Colonic mucosa (tissue), 4 donors: ENCODE data around the gene CRMP1. TPM values are rescaled to one million over a fixed set of nuclear protein-coding genes. Genes with fewer than 3 reads are reported as not detected.

Source experiments
- DNase-seq: peaks from one replicate; pipeline ENCODE4 v3.0.0-alpha.2; 2020
- H3K27ac ChIP-seq: fragments of 200-600 bp; one replicate; pipeline ENCODE4 v1.8.0; 2021
- H3K27me3 ChIP-seq: fragments of 200-600 bp; one replicate; pipeline ENCODE4 v1.8.0; 2021
- H3K36me3 ChIP-seq: fragments of 200-600 bp; one replicate; pipeline ENCODE4 v1.8.0; 2021
- H3K4me1 ChIP-seq: fragments of 200-600 bp; one replicate; pipeline ENCODE4 v1.8.0; 2021; ENCODE audit warnings: mild to moderate bottlenecking
- H3K4me3 ChIP-seq: fragments of 200-600 bp; one replicate; pipeline ENCODE4 v1.8.0; 2021
- H3K9ac ChIP-seq, 2 donors: one replicate each; pipeline ENCODE4 v1.7.0; 2013; ENCODE audit warnings: control low read depth in 2 of 2, low read depth in 2 of 2, low read length in 2 of 2
- H3K9me3 ChIP-seq: fragments of 200-600 bp; one replicate; pipeline ENCODE4 v1.8.0; 2021
- intact Hi-C: fragments of 100-400 bp; cut with DNase I; formaldehyde crosslinking; loops from one replicate; pipeline ENCODE4 v1.14.1; 2022
- total RNA-seq, 2 donors: library from RNA; stranded (reverse); fragmentation: NEBNext Ultra II Directional in 1 of 2; extraction: Animal tissue kit (Norgen Biotek cat#: 25700) in 1 of 2; gene quantifications; one replicate each; pipeline ENCODE4 v1.2.1, GENCODE V29; 2021
- TF ChIP-seq, protein P1 (sequence below): fragments of 200-600 bp; IDR thresholded peaks from one replicate; pipeline ENCODE4 v1.8.0; 2022; ENCODE audit warnings: antibody characterized with exemption, mild to moderate bottlenecking
- donor health status: healthy.
- donor health status: DM: no; HTN: no; CAD: no.
- donor health status: DM: no; HTN: no; CAD: no.

The CRMP1 gene
- total RNA-seq, 2 donors from 2014 or later, result 0.49 to 1.2 TPM

DNA sequence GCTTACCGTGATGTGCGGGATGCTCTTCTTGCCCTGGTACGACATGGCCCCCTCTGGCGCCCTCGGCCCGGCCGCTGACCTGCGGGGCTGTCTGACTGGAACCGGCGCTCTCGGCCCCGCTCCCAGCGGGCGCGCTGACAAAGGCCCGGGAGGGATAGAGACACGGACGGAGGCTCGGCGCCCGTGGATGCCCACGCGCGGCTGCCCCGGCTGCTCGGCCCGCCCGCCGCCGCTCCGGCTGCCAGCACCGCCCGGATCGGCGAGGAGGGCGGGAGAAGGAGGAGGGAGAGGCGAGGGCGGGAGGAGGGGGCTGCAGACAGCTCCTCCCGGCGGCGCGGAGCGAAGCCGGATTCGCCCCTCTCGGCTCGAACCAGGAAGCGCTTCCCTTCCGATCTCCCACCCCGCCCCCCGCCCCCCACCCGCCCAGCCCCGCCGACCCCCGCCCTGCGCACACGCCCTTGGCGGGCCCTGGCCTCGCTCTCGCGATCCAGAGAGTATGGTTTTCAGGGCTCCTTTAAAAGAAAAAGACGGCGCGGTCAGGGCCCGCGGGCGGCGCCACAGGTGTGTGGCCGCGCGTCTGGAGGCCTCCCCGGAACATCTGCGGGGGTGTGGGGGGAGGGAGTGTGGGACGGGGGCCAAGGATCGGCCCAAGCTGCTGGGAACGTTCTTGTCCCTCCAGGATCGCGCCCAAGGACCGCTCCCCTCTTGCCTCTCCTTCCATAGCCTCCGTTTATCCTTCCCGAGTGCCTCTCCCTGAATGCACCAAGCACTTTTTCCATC lies 4.5 kb downstream of the CRMP1 start:
- Histone ChIP-seq H3K27ac (no peak overlapping the region), H3K4me1 (no peaks in the 10 kb centered on the region), H3K9me3 (no peaks in the 10 kb centered on the region), H3K27me3 (peaks cover 50% of the 10 kb centered on the region), H3K9ac (no peak overlapping the region), H3K36me3 (no peaks in the 10 kb centered on the region), H3K4me3 (peak overlapping the region; percentile 26)
- TF ChIP-seq, protein P1, sequence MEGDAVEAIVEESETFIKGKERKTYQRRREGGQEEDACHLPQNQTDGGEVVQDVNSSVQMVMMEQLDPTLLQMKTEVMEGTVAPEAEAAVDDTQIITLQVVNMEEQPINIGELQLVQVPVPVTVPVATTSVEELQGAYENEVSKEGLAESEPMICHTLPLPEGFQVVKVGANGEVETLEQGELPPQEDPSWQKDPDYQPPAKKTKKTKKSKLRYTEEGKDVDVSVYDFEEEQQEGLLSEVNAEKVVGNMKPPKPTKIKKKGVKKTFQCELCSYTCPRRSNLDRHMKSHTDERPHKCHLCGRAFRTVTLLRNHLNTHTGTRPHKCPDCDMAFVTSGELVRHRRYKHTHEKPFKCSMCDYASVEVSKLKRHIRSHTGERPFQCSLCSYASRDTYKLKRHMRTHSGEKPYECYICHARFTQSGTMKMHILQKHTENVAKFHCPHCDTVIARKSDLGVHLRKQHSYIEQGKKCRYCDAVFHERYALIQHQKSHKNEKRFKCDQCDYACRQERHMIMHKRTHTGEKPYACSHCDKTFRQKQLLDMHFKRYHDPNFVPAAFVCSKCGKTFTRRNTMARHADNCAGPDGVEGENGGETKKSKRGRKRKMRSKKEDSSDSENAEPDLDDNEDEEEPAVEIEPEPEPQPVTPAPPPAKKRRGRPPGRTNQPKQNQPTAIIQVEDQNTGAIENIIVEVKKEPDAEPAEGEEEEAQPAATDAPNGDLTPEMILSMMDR, result no peak
- intact Hi-C loops, result no loop called here
- no peak for DNase-seq

DNA sequence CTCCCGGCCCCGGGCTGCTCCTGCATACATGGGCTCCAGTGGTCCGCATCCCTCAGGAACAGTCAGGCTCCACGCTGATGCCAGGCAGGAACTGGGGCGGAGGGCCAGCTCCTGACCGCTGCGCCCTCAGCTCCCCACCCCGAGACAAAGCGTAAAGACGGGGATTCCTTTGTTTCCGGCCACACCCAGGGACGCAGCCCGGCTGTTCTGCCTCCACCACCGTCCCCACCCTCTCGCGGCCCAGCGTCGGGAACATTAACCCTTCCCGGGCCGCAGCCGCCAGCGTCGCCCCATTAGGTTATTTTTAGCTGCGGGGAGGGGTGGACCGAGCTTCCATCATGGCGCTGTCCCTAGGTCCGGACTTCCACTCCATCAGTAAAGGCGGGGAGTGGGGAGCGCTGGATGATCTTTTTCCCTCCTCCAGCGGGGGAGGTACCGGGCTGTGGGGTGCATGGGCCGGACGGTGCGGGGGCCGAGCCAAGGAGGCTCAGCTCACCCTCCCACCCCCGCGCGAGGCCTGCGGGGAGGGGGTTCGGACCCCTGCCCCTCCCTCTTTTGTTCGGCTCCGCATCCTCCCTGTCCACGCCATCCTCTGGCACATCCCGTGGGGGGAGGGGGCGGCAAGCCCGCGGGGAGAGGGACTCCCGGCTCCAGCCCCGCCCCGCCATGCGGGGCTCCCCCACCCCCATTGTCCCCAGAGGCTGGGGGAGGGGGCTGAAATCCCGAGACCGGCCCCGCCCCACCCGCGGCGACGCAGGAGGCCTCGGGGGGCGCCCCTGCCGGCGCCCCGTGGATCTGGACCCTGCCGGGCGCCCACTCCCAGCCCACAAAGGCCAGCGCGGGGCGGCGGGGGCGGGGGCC lies 5.3 kb downstream of the CRMP1 start:
- Histone ChIP-seq H3K4me1 (no peaks in the 10 kb centered on the region), H3K9me3 (no peaks in the 10 kb centered on the region), H3K27me3 (peaks cover 46% of the 10 kb centered on the region), H3K4me3 (peak overlapping the region; percentile 26), H3K9ac (no peak overlapping the region), H3K27ac (no peak overlapping the region), H3K36me3 (no peaks in the 10 kb centered on the region)
- DNase-seq, result no peak
- TF ChIP-seq, protein P1, result no peak
- intact Hi-C loops, result no loop called here

DNA sequence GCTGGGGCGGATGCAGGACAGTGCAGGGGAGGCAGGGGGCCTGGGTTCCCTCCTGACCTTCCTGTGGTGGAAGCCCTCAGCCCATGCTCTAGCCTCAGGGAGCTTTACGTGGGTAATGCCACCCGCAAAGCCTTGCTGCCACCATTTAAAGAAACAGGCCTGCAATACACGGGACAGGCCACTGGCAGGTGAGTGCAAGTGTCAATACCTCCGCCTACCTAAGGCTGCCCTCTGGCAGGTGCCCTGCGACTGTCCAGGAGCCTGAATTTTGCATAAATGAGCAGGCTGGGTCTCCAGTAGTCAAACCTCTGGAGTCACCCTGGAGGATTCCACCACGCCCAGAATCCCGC lies 5.9 kb downstream of the CRMP1 start:
- Histone ChIP-seq H3K9me3 (no peaks in the 10 kb centered on the region), H3K9ac (no peak overlapping the region), H3K36me3 (no peaks in the 10 kb centered on the region), H3K4me1 (no peaks in the 10 kb centered on the region), H3K4me3 (peak overlapping the region; percentile 26), H3K27ac (no peak overlapping the region), H3K27me3 (peaks cover 42% of the 10 kb centered on the region)
- DNase-seq, result no peak
- intact Hi-C loops, result no loop called here
- TF ChIP-seq, protein P1, result no peak

DNA sequence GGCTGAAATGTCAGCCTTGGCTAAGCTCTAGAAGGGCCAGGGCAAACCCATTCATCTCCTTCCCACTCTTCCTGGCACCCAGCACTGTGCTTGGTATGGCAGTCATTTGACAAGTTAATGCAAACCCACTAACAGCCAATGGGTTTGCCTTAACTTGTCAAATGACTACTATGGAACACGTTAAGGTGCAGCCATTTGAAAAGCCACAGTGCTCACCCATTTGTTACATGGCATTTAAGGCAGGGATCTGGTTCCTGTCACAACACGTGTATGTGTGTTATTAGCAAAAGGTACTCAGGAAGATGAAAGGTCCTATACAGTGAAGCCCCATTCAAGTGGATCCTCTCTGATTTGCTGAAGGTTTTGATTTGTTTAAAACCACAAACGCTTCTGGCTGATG lies 7.2 kb downstream of the CRMP1 start:
- DNase-seq, result no peak
- TF ChIP-seq, protein P1, result no peak
- no peak overlapping the region for H3K4me3 ChIP-seq
- no peaks in the 10 kb centered on the region for H3K9me3 ChIP-seq
- H3K36me3 ChIP-seq, result no peaks in the 10 kb centered on the region
- no peaks in the 10 kb centered on the region for H3K4me1 ChIP-seq
- no peak overlapping the region for H3K9ac ChIP-seq
- intact Hi-C loops, result no loop called here
- H3K27ac ChIP-seq, result no peak overlapping the region
- peaks cover 33% of the 10 kb centered on the region for H3K27me3 ChIP-seq

DNA sequence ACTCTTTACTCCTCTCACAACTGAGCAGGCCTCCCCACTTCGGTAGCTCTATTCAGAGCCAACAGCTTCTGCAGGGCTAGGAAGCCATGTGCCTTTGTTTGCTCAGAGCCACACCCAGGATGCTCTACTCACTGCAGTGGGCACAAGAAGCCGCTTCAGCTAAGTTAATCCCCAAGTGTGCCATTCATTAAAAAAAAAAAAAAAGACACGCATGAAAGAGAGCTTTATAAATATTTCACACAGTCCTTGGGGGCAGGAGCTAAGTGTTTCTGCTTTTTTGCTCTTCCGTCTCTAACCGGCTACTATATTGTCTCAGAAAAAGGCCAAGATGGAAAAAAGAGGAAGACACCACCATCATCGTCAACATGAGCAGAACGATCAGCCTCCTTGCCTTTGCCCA lies 8.1 kb downstream of the CRMP1 start:
- H3K27me3 ChIP-seq, result peaks cover 24% of the 10 kb centered on the region
- H3K9ac ChIP-seq, result no peak overlapping the region
- no peaks in the 10 kb centered on the region for H3K36me3 ChIP-seq
- no peaks in the 10 kb centered on the region for H3K4me1 ChIP-seq
- intact Hi-C loops, result no loop called here
- no peaks in the 10 kb centered on the region for H3K9me3 ChIP-seq
- H3K4me3 ChIP-seq, result no peak overlapping the region
- no peak overlapping the region for H3K27ac ChIP-seq
- TF ChIP-seq, protein P1, result no peak
- DNase-seq, result no peak
